Measurements from ENCODE around the gene IFT27.

GRCh38 chr22:36816636-36817524 lies 41.0 kb upstream of the IFT27 start, which contains the start of gene PVALB:
- TF ChIP-seq GATA3 (IDR thresholded peaks at IDR 0.05; ENCODE audit: low read depth, low read length) (no peak), GATA2 (IDR thresholded peaks at IDR 0.05; ENCODE audit: low read depth, low read length) (no peak)
